GM06990 (cell line): Measurements from ENCODE around the gene PRND.

Experiments used
- DNase-seq: peaks from one replicate; pipeline ENCODE4 v3.0.0-alpha.2; 2011; ENCODE audit not compliant: insufficient read length; ENCODE audit errors: extremely low read depth
- H3K27me3 ChIP-seq: replicated peaks from 2 replicates; pipeline ENCODE4 v1.6.0; 2011; ENCODE audit warnings: low read length; ENCODE audit not compliant: control insufficient read depth, insufficient read depth
- H3K36me3 ChIP-seq: 2 replicates; pipeline ENCODE4 v1.5.1; 2011; ENCODE audit warnings: low read length; ENCODE audit not compliant: control insufficient read depth, insufficient read depth
- H3K4me3 ChIP-seq: replicated peaks from 2 replicates; pipeline ENCODE4 v1.5.1; 2011; ENCODE audit warnings: low read depth, mild to moderate bottlenecking, control low read depth, low read length
- TF ChIP-seq, protein P1 (sequence below): IDR thresholded peaks from 2 replicates; pipeline ENCODE4 v1.5.1; 2011; ENCODE audit warnings: low read length, control low read depth, mild to moderate bottlenecking, inconsistent platforms; ENCODE audit not compliant: insufficient read depth, poor library complexity, severe bottlenecking

Gene PRND

DNA sequence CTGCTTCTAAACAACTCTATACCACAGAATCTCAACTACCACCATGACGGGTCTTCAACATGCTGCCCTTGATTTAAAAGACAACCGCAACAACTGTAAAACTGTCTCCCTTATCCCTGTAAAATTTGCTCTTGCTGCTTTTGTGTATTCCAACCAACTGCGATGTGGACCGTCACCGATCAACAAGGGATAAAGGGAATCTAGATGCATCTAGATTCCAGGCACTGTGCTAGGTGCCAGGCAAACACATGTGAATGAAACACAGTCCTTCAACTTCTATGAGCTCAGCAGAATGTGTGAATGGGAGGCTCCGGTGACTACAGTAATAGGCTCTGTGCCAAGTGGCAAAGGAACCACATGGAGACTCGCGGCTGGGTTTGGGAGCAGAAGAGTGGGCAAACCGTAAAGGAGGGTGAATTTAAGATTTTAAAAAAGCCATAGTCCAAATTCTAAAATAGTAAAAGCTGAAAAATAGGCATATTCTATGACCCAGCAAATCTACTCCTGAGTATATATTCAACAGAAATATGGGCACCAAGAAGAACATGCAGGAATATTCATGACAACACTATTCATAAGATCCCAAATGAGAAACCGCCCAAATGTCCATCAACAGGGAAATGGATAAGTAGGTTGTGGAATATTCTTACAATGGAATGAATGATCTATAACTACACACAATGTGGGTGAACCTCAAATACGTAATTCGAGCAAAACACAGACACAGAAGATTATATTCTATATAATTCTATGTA lies 3.7 kb upstream of the PRND start:
- H3K4me3 ChIP-seq = no peak overlapping the region
- H3K36me3 ChIP-seq = no peaks in the 10 kb centered on the region
- DNase-seq = no peak
- TF ChIP-seq, protein P1, sequence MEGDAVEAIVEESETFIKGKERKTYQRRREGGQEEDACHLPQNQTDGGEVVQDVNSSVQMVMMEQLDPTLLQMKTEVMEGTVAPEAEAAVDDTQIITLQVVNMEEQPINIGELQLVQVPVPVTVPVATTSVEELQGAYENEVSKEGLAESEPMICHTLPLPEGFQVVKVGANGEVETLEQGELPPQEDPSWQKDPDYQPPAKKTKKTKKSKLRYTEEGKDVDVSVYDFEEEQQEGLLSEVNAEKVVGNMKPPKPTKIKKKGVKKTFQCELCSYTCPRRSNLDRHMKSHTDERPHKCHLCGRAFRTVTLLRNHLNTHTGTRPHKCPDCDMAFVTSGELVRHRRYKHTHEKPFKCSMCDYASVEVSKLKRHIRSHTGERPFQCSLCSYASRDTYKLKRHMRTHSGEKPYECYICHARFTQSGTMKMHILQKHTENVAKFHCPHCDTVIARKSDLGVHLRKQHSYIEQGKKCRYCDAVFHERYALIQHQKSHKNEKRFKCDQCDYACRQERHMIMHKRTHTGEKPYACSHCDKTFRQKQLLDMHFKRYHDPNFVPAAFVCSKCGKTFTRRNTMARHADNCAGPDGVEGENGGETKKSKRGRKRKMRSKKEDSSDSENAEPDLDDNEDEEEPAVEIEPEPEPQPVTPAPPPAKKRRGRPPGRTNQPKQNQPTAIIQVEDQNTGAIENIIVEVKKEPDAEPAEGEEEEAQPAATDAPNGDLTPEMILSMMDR = no peak
- H3K27me3 ChIP-seq = no peaks in the 10 kb centered on the region

DNA sequence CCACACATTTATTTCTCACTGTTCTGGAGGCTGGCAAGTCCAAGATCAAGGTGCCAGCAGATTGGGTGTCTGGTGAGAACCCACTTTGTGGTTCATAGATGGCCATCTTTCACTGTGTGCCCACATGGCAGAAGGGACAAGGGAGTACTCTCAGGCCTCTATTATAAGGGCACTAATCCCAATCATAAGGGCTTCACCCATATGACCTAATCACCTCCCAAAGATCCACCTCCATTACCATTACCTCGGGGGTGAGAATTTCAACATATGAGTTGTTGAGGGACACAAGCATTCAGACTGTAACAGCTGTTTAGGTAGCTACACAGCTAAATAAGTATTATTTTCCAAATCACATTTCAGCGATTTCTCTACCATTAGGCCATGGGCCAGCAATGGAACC lies 2.5 kb upstream of the PRND start:
- H3K4me3 ChIP-seq = no peak overlapping the region

DNA sequence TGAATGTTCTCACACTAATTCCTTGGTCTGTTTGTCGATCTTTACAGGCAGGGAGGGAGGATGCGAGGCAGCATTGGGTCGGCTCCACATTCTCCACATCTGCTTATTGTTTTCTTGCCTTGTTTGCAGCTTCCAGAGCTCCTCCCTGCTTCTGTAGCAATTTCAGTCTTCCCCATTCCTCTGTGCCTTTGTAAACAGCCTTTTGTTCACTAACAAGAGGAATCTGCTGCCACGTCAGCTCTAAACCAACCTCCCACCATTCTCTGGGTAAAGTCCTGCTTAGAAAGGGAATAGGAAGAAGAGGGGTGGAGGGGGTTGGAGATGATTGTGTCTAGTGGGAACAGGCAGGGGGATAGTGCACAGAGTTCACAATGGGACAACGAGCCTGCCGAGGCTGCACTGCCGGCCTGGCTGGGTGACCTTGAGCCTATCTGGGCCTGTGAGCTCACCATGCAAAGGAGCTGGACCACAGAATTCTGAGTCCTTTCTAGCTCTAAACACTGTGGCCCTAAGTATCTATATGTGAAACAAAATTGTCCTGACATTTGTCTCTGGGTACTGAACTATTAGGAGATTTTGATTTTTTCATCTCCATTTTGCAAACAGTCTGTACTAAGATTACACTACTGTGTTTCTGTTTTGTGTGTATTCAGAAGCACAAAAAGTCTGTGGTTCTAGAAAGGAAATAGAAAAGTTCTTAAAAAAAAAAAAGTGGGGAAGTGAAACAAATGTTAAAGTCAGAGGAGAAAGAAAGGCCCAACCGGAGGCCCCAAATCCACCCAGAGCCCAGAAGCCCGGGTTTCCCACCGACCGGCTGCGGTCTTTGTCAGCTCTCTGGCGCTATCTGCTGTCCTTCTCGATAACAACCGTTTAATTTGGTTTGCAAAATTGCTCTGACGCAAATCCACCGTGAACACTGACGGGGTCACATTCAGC lies 1.4 kb upstream of the PRND start:
- TF ChIP-seq, protein P1 = peak; percentile 66
- Histone ChIP-seq H3K27me3 (no peaks in the 10 kb centered on the region), H3K36me3 (no peaks in the 10 kb centered on the region), H3K4me3 (no peak overlapping the region)
- peak; percentile 85 for DNase-seq

More for the DNA sequence above, 2.5 kb upstream of the PRND start:
- Histone ChIP-seq H3K27me3 (no peaks in the 10 kb centered on the region), H3K36me3 (no peaks in the 10 kb centered on the region)
- DNase-seq = no peak
- TF ChIP-seq, protein P1 = no peak

DNA sequence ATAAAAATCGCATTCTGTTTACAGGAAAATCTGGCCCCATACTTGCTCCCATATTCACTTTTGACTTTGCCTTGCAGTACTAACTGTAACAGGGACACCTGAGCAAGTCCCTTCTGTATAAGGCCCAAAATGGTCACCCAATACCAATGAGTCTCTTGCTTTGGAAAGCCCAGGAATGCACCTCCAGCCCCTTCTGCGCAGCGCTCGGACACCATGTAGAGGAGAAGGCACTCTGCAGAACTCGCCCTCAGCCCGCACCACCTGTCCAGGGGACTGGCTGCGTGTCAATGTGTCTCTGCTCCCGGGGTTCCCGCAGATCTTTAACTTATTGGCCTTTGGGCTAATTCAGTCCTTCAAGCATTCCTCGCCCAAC lies 746 bp upstream of the PRND start:
- TF ChIP-seq, protein P1 = no peak
- no peaks in the 10 kb centered on the region for H3K36me3 ChIP-seq
- no peak overlapping the region for H3K4me3 ChIP-seq
- no peak for DNase-seq
- no peaks in the 10 kb centered on the region for H3K27me3 ChIP-seq

DNA sequence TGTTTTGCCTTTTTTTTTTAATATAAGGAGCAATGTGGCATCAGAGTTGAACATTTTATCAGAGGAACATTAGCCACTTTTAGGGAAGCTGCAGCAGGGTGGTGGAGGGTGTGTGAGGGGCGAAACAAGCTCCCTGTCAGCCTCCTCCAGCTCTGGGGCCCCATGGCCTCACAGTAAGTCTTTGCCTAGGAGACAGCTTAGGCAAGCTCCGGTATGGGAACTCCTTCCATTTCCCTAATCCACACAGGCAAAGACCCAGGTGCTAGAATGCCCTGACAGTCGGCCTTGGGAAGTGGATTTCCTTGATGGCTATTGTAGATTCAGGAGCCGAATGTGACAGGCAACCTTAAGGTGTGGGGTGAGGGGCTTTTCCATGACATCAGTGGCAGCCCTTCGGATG lies 862 bp downstream of the PRND start:
- TF ChIP-seq, protein P1 = no peak
- H3K4me3 ChIP-seq = no peak overlapping the region
- no peaks in the 10 kb centered on the region for H3K27me3 ChIP-seq
- no peak for DNase-seq
- H3K36me3 ChIP-seq = no peaks in the 10 kb centered on the region
